Measurements from ENCODE around the gene MAVS.

MAVS gene

GRCh38 chr20:3876000-3876399, 29.4 kb downstream of the MAVS start:
- TF ChIP-seq POLR2AphosphoS5 (IDR thresholded peaks at IDR 0.05; ENCODE audit: low read depth, low read length) (no peak), REST (IDR thresholded peaks at IDR 0.05; ENCODE audit: insufficient read depth in 1 of 2, low read depth in 2 of 2, low read length in 2 of 2) (no peak), FOXP2 (optimal IDR thresholded peaks at IDR 0.05; ENCODE audit: borderline replicate concordance, extremely low read depth, extremely low read length, insufficient read depth) (no peak), SIN3A (IDR thresholded peaks at IDR 0.05; ENCODE audit: borderline replicate concordance, insufficient read depth, low read length) (no peak), TAF1 (IDR thresholded peaks at IDR 0.05; ENCODE audit: borderline replicate concordance, insufficient read depth, low read length) (no peak)

- TF ChIP-seq POLR2AphosphoS5 (IDR thresholded peaks at IDR 0.05; ENCODE audit: low read depth, low read length) (no peak), SIN3A (IDR thresholded peaks at IDR 0.05; ENCODE audit: borderline replicate concordance, insufficient read depth, low read length) (no peak), REST (IDR thresholded peaks at IDR 0.05; ENCODE audit: insufficient read depth in 1 of 2, low read depth in 2 of 2, low read length in 2 of 2) (no peak), TAF1 (IDR thresholded peaks at IDR 0.05; ENCODE audit: borderline replicate concordance, insufficient read depth, low read length) (no peak), FOXP2 (optimal IDR thresholded peaks at IDR 0.05; ENCODE audit: borderline replicate concordance, extremely low read depth, extremely low read length, insufficient read depth) (no peak)
Measured at GRCh38 chr20:3876676-3877075, 30.0 kb downstream of the MAVS start.

- no peak for TF ChIP-seq POLR2AphosphoS5 (IDR thresholded peaks at IDR 0.05; ENCODE audit: low read depth, low read length)
- no peak for TF ChIP-seq FOXP2 (optimal IDR thresholded peaks at IDR 0.05; ENCODE audit: borderline replicate concordance, extremely low read depth, extremely low read length, insufficient read depth)
- TF ChIP-seq REST (IDR thresholded peaks at IDR 0.05; ENCODE audit: insufficient read depth in 1 of 2, low read depth in 2 of 2, low read length in 2 of 2): no peak
- TF ChIP-seq TAF1 (IDR thresholded peaks at IDR 0.05; ENCODE audit: borderline replicate concordance, insufficient read depth, low read length): no peak
- no peak for TF ChIP-seq SIN3A (IDR thresholded peaks at IDR 0.05; ENCODE audit: borderline replicate concordance, insufficient read depth, low read length)
Measured at GRCh38 chr20:3885715-3886114, 39.1 kb downstream of the MAVS start.

- TF ChIP-seq POLR2AphosphoS5 (IDR thresholded peaks at IDR 0.05; ENCODE audit: low read depth, low read length) (no peak), SIN3A (IDR thresholded peaks at IDR 0.05; ENCODE audit: borderline replicate concordance, insufficient read depth, low read length) (no peak), TAF1 (IDR thresholded peaks at IDR 0.05; ENCODE audit: borderline replicate concordance, insufficient read depth, low read length) (no peak)
Measured at GRCh38 chr20:3887876-3888620, 41.4 kb downstream of the MAVS start.

GRCh38 chr20:3888622-3889488, 42.2 kb downstream of the MAVS start, which contains the start of gene PANK2:
PANK2 (plus strand) TSS chr20:3889387.
- TF ChIP-seq POLR2AphosphoS5 (IDR thresholded peaks at IDR 0.05; ENCODE audit: low read depth, low read length) (peak; percentile 84), TAF1 (IDR thresholded peaks at IDR 0.05; ENCODE audit: borderline replicate concordance, insufficient read depth, low read length) (no peak), SIN3A (IDR thresholded peaks at IDR 0.05; ENCODE audit: borderline replicate concordance, insufficient read depth, low read length) (peak; percentile 11; the same call in 1 of the 2 replicates), FOXP2 (optimal IDR thresholded peaks at IDR 0.05; ENCODE audit: borderline replicate concordance, extremely low read depth, extremely low read length, insufficient read depth) (no peak), REST (IDR thresholded peaks at IDR 0.05; ENCODE audit: insufficient read depth in 1 of 2, low read depth in 2 of 2, low read length in 2 of 2) (no peak)
